Cardiac muscle cell (in vitro differentiated cells and primary cell): ENCODE data around the gene MRPS27. TPM values are rescaled to one million over a fixed set of nuclear protein-coding genes. Genes with fewer than 3 reads are reported as not detected.
A peak's percentile ranks its signal among the peaks of the same experiment; 100 is the strongest.
"Not testable (repeated sequence)": the region's sequence is repeated elsewhere in the genome, so short reads cannot be mapped to it uniquely, and the experiment has no call there.

Experiments
- DNase-seq, 2 donors: peaks; one replicate each; pipeline versions ENCODE4 v3.0.0 to v3.0.0-alpha.2; 2010 to 2017; ENCODE audit warnings: low read depth in 1 of 2, low spot score in 1 of 2
- H3K27ac ChIP-seq: fragments of 200-600 bp; sonication (generic); 2 replicates; pipeline ENCODE4 v1.5.1; 2016
- H3K27me3 ChIP-seq: fragments of 200-600 bp; sonication (generic); 2 replicates; pipeline ENCODE4 v1.6.0; 2016; ENCODE audit warnings: control low read depth
- H3K36me3 ChIP-seq: fragments of 200-600 bp; sonication (generic); 2 replicates; pipeline ENCODE4 v1.5.1; 2016; ENCODE audit warnings: control low read depth
- H3K4me1 ChIP-seq: fragments of 200-600 bp; sonication (generic); 2 replicates; pipeline ENCODE4 v1.8.1; 2017; ENCODE audit warnings: low read depth, mild to moderate bottlenecking, mixed run types
- H3K4me3 ChIP-seq: fragments of 200-600 bp; sonication (generic); 2 replicates; pipeline ENCODE4 v1.5.1; 2016; ENCODE audit warnings: mild to moderate bottlenecking
- H3K9me3 ChIP-seq: fragments of 200-600 bp; sonication (generic); 2 replicates; pipeline ENCODE4 v1.5.1; 2017; ENCODE audit warnings: low read depth, mild to moderate bottlenecking, control low read depth
- polyA plus RNA-seq: library from polyadenylated mRNA; unstranded; fragments of >200 nt; fragmentation: Nextera tagmentation; extraction: Ambion mirVana; gene quantifications from 2 replicates; pipeline ENCODE4 v1.2.1, GENCODE V29; 2016
- total RNA-seq: library from RNA; depleted of rRNA; stranded (reverse); fragments of >200 nt; gene quantifications from 2 replicates; pipeline ENCODE4 v1.2.3, GENCODE V29; 2016
- TF ChIP-seq, protein P1 (sequence below): IDR thresholded peaks from 2 replicates; pipeline ENCODE4 v1.5.1; 2012; ENCODE audit warnings: low read depth, mild to moderate bottlenecking, low read length

The MRPS27 gene
- total and polyA plus RNA-seq, 2 experiments from 2014 or later, result 58.1 to 64.1 TPM

DNA sequence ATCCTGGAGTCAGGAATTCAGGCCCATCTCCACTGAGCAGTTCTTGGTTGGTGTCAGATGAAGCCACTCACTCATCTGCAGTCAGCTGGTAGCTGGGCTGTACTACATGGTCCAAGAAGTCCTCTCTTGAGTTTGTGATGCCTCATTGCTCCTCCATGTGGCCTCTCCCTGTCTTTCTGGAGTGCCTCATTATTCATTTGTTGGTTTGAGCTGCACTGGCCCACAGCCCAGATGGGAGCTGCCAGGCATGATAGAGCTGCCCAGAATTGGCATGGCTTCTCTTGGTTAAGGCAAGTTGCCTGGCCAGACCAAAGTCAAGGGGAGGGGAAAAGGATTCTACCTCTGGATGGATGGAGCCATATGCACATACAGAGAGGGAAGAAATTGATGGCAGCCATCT, 8.1 kb upstream of the MRPS27 start:
- Histone ChIP-seq H3K27me3 (no peaks in the 10 kb centered on the region), H3K36me3 (peaks cover 30% of the 10 kb centered on the region), H3K4me1 (no peaks in the 10 kb centered on the region), H3K27ac (no peak overlapping the region), H3K4me3 (no peak overlapping the region), H3K9me3 (no peaks in the 10 kb centered on the region)
- DNase-seq, result peak in 1 of 2 donors; percentile 34
- TF ChIP-seq, protein P1, sequence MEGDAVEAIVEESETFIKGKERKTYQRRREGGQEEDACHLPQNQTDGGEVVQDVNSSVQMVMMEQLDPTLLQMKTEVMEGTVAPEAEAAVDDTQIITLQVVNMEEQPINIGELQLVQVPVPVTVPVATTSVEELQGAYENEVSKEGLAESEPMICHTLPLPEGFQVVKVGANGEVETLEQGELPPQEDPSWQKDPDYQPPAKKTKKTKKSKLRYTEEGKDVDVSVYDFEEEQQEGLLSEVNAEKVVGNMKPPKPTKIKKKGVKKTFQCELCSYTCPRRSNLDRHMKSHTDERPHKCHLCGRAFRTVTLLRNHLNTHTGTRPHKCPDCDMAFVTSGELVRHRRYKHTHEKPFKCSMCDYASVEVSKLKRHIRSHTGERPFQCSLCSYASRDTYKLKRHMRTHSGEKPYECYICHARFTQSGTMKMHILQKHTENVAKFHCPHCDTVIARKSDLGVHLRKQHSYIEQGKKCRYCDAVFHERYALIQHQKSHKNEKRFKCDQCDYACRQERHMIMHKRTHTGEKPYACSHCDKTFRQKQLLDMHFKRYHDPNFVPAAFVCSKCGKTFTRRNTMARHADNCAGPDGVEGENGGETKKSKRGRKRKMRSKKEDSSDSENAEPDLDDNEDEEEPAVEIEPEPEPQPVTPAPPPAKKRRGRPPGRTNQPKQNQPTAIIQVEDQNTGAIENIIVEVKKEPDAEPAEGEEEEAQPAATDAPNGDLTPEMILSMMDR, result no peak

DNA sequence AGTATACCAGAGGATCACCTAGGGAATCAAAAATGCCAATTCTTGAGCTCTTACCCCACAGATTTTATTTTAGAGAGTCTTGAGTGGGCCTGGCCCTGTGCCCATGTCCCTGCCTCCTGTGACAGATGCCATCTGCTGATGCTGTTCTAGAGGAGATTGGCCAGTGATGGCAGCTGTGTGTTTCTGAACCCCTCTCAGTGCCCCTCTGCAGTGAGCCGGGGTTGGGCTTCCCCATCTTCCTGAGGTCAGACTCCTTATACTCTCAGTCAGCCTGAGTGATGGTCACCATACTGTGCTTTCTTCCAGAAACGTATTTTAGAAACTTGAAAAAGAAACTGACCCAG, 6.2 kb upstream of the MRPS27 start:
- Histone ChIP-seq H3K27me3 (no peaks in the 10 kb centered on the region), H3K36me3 (peaks cover 28% of the 10 kb centered on the region), H3K9me3 (no peaks in the 10 kb centered on the region), H3K4me3 (no peak overlapping the region), H3K27ac (no peak overlapping the region), H3K4me1 (no peaks in the 10 kb centered on the region)
- DNase-seq, result no peak
- TF ChIP-seq, protein P1, result no peak

DNA sequence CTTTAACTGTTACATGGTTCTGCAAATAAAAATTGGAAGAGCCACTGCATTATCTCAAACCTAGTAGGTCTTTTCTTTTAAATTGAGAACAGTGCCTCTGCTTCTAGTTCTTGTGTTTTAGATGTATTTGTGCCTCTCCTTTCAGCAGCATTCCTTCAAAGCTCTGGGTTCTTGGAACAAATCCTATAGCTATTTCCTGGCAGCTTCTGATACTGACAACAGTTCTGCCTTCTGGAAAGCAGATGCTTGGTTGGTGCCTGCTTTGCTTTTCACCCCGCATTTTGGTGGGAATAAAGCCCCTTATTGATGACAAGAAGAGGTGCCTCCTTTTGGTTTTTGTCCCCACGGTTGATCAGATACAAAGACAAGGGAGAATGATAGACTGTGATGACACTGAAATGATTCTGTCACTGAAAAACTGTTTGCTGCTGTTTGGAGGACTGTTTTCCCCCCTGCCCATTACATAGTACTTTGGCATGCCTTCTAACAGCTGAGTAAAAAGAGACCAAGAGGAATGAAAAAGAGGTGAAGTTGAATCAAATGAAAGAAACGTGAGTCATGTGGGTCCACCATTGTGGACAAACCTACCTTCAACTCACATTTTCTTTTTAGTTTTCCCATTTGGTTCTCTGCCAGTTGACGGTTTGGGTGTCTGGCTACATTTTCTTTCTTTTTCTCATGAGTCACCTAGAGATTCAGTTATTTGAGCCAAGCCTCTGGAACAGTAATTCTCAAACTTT, 5.7 kb upstream of the MRPS27 start:
- H3K27ac ChIP-seq, result no peak overlapping the region
- no peaks in the 10 kb centered on the region for H3K27me3 ChIP-seq
- H3K36me3 ChIP-seq, result peaks cover 28% of the 10 kb centered on the region
- DNase-seq, result peak in 1 of 2 donors; percentile 70
- TF ChIP-seq, protein P1, result no peak
- peaks cover 4% of the 10 kb centered on the region for H3K4me1 ChIP-seq
- H3K4me3 ChIP-seq, result no peak overlapping the region
- H3K9me3 ChIP-seq, result no peaks in the 10 kb centered on the region

DNA sequence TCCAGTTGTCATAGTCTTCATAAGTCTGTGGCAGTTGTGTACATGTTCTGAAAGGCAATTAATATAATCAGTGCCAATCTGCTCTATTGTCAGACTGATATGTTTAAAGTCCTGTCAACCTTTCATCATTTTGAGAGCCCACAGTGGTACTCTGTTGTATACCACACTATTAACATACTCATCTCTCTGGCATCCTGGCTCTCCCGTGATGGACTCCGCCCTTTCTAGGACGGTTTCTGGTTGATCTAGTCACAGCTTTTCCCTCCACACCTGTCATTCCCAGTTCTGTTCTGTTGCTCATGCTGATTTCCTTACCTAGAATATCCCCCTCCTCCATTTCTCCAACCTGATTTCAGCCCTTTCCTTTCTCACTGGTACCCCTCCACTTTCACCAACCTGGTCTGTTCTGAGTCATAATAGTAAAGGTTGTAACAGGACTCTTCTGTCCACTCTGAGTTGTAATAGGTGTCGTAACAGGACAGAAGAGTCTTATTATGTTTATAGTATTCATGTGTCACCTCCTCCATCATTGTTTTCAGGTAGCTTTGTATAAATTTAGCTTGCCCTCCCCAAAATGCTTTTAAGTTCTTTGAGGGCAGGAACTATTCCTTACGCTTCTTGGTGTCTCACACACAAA, 4.3 kb upstream of the MRPS27 start:
- Histone ChIP-seq H3K27me3 (no peaks in the 10 kb centered on the region), H3K36me3 (peaks cover 27% of the 10 kb centered on the region), H3K27ac (no peak overlapping the region), H3K9me3 (no peaks in the 10 kb centered on the region), H3K4me1 (peaks cover 5% of the 10 kb centered on the region), H3K4me3 (no peak overlapping the region)
- TF ChIP-seq, protein P1, result no peak
- DNase-seq, result no peak

DNA sequence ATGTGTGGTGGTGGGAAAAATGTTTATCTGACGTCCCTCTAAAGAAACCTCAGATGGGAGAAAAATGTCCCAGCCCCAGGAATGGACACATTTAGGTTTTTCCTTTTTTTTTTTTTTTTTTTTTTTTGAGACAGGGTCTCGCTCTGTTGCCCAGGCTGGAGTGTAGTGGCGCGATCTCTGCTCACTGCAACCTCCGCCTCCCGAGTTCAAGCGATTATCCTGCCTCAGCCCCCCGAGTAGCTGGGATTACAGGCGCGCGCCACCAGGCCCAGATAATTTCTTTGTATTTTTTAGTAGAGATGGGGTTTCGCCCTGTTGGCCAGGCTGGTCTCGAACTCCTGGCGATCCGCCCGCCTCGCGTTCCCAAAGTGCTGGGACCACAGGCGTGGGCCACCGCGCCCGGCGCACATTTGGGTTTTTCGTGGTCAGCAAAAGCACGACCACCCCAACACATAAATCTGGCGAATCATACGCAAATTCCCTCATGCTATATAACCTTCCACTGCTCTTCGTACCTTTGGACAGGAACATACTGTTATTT, 535 bp downstream of the MRPS27 start:
- not testable (repeated sequence) for H3K9me3 ChIP-seq, H3K36me3 ChIP-seq, H3K4me1 ChIP-seq, DNase-seq, H3K27me3 ChIP-seq
- H3K4me3 ChIP-seq, result peak overlapping the region; percentile 77
- H3K27ac ChIP-seq, result peak overlapping the region; percentile 83

DNA sequence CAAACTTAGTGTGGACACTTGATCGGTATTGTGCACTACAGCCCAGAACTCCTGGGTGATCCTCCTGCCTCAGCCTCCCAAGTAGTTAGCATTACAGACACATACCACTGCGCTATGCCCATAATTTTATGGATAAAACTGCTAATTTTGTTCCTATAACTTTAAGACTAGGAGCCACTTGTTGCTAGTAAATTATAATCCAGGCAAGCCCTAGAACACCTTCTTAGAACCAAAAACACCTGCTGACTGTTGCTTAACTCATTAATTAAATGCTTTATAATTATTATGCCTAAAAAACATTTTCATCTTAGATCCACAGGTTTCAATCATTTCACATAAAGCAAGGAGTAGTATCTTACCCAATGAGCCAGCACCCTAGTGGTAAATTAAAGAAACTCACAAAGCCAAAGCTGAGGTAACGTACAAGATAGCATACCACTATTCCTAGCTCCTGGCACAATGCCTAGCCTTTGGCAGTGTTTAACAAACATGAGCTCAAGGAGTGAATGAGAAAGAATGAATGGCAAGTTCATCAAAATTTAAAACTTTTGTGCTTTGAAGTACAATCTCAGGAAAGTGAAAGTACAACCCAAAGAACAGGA, 5.4 kb downstream of the MRPS27 start:
- H3K27ac ChIP-seq, result no peak overlapping the region
- peaks cover 4% of the 10 kb centered on the region for H3K36me3 ChIP-seq
- no peaks in the 10 kb centered on the region for H3K4me1 ChIP-seq
- no peaks in the 10 kb centered on the region for H3K9me3 ChIP-seq
- H3K4me3 ChIP-seq, result no peak overlapping the region
- DNase-seq, result peak; percentile 48 to 89
- TF ChIP-seq, protein P1, result peak; percentile 34
- H3K27me3 ChIP-seq, result no peaks in the 10 kb centered on the region
